ENCODE results near the gene TOMM20.
A peak's percentile ranks its signal among the peaks of the same experiment; 100 is the strongest.
"Not testable (repeated sequence)": the region's sequence is repeated elsewhere in the genome, so short reads cannot be mapped to it uniquely, and the experiment has no call there.

The TOMM20 gene

DNA sequence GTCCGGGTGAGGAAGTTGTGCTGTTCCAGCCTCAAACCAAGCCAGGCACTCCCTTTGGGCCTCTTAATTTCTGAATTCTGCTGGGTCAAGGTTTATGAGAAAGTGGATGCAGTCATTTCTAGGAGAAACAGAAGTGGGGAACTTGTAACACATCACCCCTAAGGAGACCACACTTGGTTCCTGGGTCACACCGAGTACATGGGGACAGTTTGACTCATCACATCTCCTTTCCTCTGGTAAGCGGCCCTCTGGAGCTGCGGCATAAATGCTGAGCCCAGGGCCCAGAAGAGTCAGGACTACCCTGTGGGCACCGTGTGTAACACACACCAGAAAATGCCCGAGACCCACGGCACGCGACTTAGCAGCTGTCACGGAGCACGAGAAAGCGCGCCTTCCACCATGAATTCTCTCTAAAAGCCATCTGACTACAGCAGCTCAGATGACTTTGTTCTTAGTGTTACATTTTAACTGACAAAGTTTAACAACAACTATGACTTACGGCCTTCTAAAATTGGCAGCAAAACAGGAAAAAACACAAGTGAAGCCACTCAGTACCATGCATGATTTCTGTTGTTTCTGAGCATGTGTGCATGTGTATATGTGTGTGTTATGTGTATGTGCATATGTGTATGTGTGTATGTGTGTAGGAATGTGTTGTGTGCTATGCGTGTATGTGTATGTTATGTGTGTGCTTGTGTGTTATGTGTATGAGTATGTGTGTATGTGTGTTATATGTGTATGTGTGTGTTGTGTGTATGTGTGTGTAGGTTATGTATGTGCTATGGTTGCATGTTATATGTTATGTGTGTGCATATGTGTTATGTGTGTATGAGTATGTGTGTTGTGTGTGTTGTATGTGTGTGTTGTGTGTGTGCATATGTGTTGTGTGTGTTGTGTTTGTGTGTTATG, 50.8 kb downstream of the TOMM20 start:
- DNase-seq, result no peak

DNA sequence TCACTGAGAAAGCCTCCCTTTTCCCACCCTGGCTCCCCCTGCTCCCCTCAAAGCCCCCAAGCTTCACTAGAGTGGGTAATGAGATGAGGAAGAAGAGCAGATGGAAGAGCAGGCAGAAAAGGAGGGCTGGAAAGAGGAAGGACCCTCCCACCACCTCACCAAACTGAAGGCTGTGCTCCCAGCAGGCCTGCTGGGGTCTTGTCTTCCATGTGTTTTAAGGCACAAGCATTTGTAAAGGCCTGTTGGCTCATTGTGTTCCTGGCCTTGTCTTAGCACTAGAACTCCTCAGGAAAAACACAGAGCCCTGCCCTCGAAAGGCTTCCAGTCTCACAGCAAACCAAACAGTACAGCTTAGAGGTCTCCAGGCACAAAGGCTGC, 51.5 kb downstream of the TOMM20 start:
- no peak for DNase-seq

DNA sequence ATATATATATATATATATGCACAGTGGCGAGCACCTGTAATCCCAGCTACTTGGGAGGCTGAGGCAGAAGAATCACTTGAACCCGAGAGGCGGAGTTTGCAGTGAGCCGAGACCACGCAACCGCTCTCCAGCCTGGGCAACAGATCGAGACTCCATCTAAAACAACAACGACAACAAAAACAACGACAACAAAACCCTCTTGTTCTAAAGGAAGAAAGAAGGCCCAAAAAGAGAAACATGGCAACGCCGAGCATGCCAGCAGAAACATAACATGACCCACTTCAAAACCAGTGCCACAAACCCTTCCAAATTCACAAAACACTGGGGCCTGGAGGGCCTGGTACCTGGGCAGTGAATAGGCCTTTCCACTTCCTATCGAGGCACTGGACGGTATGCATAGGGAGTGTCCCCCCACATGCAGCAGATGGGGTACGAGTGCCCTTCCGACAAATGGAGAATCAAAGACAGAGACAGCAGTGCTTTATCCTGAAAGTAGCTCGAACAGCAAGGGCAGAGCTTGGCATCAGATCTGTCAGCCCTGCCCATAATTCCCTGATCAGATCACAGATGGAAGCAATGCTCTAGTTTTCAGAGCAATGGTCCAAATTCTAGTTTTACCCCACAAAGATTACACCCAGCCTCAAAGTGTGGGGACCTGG, 52.0 kb downstream of the TOMM20 start:
- DNase-seq, result no peak

DNA sequence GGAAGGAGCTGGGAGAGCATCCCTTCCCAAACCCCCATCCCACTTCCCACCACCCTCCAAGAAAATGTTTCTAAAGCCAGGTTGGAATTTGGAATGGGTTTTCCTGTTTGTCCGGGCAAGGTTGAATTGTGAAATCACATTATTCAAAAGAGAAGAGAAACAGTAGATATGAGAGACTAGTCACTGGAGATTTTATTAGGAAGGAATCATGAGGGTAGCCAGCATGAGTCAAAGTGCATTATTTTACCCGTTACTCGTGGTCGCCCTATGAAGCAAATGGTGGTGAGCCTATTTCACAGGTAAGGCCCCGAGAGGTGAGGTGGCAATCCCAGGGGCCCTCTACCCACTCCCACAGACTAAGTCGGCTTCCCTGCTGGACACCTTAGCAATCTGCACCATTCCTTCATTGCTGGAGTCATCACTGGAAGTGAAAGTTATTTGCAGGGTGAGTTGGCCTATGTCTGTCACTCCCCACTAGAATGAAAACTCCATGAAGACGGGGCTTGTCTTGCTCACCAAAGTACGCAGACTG, 52.8 kb downstream of the TOMM20 start:
- peak in 1 of 6 experiments; percentile 3 for DNase-seq

DNA sequence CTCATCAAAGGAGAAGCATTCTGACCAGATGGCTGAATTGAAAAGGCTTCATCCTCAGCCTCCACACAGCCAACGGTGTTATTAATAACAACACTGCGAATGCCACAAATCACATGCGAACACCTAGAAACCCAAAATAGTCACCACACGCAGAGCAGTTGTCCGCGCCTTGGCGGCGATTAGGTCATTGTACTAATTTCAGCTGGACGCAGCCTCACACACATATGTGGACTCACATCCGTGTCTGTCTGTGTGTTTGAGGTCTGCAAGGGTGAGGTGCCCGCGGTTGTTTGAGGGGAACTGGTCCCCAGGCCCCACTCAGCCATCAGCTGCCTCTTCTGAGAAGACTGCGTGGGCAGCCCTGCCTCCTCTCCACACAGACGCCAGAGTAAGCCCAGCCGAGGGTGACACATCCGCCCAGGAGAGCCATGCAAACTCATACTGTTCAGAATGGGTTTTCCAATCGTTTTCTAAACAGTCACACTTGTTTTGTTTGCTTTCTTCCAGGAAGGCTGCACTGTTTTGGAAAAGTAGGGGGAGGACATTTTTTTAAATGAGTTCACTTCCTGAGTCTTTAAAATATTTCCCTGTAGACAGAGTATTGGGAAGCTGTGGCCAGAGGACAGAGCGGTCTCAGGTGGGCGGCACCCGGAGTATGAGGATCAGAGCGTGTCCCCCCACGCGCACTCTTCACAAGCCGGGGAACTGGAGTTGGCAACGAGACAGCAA, 53.4 kb downstream of the TOMM20 start:
- no peak for DNase-seq

DNA sequence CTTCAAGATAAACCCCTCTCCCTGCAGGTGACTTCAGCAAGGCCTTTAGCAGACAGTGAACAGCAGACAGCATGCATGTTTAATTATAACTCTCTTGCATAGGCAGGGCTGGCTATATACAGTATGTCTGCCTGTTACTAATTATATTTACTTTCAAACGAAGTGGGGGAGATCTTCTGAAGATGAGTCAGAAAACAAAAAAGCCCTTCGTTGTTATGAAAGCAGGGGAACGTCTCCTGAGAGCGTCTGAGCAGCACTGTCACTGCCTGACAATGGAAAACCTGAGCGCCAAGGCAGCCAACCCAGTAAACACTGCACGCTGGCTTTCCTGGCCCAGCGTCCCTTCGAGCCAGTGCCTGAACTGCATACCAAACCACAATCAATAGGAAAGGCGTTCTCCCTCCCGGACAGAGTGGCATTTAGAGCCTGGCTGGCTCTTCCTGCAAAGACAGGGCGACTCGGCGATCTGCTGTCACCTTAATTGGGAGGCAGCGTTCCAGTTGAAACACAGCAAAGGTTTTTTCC, 54.1 kb downstream of the TOMM20 start:
- DNase-seq, result no peak

DNA sequence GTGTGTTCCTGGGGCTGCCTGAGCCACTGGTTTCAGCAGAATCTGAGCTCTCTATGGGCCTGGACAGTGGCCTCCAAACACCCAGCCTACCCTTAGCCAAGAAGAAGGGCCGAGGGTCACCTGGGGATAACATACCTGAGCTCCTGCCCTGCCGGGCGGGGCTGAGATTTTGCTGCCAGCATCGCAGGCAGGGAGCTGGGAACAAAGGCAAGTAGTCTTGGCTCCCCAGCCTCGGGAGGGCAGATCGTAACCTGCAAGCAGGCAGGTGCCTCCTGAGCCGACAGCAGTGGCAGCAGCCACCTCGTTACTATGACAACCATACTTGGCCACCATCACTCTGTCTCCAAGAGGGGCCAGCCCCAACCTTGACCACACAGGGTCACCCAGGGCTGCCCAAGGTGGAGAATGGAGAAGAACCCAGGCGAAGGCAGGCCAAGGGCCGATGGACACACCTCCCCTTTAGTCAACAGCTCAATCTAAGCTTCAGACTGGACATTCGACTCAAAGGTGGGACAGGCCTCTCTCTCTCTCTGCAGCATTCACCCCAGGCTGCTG, 54.6 kb downstream of the TOMM20 start:
- DNase-seq, result no peak

DNA sequence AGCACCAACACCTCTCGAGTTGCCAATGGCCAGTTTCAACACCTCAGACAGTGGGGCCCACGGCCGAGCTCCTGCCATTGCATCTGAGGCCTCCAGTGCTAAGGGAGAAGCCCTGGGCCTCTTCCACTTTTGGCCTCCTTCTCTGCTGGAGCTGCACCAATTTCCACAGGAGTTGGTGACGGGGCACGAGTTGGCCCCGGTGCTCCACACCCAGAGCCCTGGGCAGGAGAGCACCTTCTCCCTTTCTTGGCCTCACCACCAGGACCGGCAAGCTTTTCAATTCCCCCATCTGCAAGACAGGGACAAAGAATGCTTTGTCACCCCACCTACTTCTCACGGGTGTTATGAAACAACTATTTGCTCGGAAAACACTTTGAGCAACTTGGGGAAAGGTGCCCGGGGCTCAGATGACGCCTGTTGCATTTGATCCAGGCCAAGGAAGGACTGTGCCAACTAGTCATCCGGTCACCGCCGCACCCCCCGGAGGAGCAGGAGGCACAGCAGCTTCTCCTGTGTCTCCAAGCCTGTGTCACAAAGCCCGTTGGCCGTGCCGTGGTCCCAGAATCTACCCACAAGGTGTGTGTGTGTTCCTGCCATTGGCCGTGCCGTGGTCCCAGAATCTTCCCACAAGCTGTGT, 55.2 kb downstream of the TOMM20 start:
- no peak for DNase-seq

DNA sequence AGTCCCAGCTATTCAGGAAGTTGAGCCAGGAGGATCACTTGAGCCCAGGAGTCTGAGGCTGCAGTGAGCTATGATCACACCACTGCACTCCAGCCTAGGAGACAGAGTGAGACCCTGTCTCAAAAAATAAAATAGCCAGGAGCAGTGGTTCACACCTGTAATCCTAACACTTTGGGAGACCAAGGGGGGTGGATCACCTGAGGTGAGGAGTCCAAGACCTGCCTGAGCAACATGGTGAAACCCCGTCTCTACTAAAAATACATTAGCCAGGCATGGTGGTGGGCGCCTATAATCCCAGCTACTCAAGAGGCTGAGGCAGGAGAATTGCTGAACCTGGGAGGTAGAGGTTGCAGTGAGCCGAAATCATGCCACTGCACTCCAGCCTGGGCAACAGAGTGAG, 56.1 kb downstream of the TOMM20 start:
- not testable (repeated sequence) for DNase-seq

DNA sequence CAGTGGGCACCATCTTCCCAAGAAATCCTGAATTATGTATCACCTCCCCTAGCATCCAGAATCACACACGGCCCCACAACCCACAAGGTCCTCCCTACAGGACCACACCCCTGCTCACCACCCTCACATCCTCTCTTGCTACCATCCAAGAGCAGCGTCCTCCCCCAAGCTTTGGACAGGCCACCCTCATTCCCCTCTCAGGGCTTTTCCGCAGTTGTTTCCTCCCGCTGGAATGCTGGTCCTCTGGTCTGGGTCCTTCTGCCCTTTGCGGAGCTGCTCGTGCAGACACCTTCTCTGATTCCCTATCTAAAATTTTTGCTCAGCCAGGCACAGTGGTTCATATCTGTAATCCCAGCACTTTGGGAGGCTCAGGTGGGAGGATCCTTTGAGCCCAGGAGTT, 56.5 kb downstream of the TOMM20 start:
- DNase-seq, result no peak

DNA sequence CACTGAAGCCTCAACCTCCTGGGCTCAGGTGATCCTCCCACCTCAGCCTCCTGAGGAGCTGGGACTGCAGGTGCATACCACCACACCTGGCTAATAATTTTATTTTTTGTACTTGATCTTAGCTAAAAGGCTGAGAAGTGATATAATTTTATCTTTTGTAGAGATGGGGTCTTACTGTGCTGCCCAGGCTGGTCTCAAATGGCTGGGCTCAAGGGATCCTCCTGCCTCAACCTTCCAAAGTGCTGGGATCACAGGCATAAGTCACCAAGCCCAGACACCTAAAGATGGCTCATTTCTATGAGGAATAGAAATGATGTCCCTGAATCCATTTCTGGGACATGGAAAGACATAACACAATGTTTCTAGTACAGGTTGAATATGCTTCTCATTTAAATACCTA, 57.8 kb downstream of the TOMM20 start:
- DNase-seq, result no peak

DNA sequence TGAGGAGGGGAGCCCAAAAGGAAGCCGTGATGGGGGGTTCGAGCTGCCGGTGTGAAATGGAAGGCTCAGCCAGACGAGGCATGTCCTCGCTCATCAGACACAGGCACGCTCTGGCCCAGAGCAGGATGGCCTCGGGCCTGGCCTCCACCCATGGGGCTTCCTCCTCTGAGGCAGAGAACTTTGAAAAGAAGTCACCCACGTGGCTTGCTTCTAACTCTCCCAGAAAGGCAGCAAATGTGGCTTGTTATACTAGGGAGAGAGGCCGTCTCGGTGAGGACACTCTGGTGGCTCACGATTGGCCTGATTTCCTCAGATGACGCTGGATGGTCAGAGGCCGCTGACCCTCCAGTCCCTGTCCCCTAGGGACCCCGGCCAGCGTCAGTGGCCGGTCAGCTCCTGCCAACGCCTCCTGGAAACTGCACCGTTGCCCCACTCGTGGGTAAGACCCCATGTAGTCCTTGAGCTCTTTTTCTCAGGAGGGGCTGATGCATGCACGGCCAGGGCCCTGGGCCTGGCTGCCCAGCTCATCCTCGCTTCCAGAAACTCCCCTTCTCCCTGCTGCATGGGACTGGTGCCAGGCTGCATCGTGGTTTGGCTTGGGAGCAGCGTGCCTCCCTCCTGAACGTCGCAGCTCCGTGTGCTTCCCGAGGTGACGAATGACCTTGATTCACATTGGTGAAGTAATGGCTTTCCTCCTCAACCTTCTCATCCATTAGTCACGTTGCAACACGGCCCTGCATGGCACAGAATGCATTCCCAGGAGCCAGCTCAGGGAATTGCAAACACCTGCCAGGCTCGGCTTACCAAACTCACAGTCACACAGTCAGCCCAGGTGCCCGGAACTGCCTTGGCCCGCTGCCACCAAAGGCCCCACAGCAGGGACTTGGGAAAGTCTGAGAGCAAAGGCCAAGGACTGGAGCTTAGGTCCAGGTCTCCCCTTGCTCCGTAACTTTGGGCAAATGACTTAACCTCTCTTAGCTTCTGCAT, 58.8 kb downstream of the TOMM20 start:
- DNase-seq, result no peak

DNA sequence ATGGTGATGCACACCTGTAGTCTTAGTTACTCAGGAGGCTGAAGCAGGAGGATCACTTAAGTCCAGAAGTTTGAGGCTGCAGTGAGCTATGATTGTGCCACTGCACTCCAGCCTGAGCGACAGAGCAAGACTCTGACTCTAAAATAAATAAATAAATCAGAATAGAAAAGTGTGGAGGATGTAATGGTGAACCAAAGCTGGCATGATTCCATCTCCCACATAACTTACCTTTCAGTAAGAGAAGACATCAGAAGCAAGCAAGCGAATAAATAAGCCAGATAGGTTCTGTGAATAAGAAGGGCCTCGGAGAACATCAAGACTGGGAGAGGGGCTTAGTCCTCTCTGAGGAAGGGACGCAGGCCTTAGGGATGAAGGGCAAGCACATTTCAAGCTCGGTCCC, 59.5 kb downstream of the TOMM20 start:
- no peak for DNase-seq

DNA sequence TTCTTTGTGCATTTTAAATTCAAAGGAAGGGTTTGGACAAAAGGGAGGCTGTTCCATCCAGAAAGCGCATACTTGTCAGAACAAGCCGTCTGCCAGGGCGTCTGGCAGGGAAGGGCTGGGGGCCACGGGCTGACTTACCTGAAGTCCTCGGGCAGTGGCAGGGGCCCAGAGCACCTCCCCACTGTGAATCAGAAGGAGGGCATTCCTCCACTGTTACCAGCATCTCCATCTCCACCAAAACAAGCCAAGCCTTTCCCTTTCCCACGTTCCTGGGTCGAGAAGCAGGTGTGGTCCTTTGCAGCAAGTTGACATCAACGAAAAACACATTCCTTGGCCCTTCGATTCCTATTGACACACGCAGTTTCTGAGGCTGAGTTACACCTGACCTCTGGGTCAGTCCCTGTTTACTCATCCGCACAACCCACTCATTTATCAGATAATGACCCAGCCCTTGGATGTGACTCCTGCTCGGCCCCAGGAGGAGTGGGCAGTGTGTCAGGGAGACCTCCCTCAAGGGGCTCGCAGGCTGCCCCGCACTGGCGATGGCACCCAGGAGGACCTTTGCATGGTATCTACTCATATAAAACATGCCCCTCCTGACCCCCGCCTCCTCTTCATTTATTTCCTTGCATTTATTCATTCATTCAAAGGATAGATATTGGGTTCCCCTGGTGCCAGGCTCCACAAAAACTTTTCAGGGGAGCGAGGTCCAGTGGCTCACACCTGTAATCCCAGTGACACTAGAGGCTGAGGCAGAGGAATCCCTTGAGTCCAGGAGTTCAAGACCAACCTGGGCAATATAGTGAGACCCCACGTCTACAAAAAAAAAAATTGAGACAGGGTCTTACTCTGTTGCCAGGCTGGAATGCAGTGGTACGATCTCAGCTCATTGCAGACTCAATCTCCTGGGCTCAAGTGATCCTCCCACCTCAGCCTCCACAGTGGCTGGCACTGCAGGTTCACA, 60.2 kb downstream of the TOMM20 start:
- no peak for DNase-seq

DNA sequence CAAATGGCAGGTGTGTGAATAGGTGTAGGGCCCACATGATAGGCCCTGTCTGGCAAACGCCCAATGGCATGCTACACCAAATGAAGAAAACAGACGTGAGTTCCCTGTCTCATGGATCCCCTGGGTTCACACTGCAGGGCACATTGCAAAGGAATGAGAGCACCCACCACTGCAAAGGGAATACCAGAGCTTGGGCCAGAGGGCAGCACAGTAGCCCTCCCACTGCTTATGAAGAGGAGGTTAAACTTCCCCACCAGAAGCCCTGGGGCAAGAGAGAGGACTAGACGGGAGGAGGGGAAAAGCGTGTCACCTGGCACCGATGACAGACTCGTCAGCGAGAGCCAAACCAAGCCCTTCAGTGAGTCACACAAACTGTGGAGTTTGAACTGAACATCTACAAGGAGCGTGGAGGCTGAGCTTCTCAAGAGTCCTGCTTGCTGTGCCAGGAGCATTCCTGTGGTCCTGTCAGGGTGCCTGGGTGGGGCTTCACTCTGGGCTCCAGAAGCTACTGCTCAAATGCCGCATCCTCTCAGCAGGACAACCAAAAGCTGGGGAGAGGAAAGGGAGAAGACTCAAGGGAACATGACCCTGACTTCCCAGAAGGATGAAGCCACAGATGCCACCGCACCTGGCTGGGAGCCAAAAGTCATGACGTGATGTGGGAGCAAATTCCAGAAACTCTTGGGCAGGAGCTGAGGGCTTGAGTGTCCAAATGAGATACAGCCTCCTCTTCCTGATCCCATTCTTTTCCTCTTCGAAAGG, 61.1 kb downstream of the TOMM20 start:
- no peak for DNase-seq

DNA sequence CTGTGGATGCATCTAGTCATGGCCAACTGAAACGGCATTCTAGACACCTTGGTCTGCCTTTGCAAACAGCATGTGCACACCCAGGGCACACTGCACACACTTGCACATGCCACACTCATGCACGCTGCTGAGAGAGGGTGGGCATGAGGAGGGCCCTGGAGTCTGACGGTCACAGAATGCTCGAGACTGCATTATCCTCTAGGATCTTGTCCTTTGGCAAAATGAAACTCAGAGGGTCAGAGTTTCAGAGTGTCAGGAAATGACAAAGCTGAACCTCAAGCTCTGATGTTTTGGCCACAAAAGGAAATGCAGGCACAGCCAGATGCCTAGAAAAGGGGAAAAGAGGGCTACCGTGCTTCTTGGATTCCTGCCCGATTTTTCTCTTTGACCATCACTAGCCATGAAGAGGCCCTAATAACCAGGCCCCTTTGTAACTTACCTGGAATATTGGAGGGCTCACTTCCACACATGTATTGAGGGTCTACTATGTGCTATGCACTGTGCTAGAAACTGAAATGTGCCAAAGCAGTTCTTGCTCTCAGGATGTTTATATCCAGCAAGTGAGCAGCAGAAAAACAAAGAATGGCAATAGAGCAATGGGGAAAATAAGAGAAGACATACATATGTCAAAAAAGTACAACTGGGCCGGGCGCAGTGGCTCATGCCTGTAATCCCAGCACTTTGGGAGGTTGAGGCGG, 65.4 kb downstream of the TOMM20 start:
- DNase-seq, result no peak

DNA sequence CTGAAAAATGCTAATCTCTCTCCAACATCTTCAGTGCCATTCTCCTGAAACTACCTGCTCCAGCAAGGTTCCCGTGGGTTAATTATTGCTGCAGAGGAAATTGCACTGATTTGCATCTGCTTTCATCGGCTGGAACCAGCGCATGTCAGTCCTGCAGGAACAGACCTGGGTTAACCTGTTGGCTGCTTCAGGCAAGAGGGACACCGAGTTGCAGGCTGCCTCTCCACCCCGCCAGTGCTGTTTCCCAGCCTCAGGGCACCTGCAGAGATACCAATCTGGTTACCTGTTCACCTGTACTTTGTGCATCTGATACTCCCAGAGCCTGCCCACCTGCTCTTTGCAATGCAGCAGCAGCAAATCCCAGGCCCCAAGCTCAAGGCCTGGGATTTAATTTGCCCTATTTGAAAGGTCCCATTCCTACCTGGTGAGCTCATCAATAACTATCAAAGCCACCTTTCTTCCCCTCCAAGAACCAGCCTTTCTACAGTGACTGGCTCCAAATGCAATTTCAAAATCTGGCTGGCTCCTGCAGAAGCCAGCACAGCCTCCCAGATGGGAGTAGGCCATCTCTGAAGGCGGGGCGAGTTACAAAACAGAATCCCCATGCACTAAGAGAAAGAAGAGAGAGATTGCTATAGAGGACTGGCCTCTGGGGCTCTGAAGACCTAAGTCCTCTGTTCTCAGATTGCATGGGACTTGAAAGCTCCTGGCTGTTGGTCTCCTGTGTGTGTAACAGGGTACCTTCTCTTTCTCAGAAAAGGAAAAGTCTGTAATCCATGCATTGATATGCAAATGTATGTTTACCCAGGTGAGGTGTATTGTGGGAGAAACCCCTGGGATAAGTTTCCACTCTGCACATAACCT, 67.8 kb downstream of the TOMM20 start:
- DNase-seq, result no peak

Measured in stimulated activated naive CD4-positive, alpha-beta T cell (primary cell).